T-helper 17 cell (primary cell): ENCODE results near the gene KLRG1. TPM values are rescaled to one million over a fixed set of nuclear protein-coding genes. Genes with fewer than 3 reads are reported as not detected.

Experiments
- total RNA-seq, 4 donors: library from RNA in 2 of 4; stranded (reverse) in 2 of 4; gene quantifications; one replicate each; pipeline ENCODE4 v1.2.3 and lab custom pipeline; 2022 to 2026

The KLRG1 gene
- total RNA-seq, 2 donors from 2014 or later = 9.9 to 22.2 TPM

Other genes starting within 250 kb of the KLRG1 start
- not detected for gene A2ML1, start 166.9 kb upstream of the KLRG1 start, total RNA-seq
- 10 to 100 TPM; 52.7 to 54.1 TPM for gene PHC1, start 75.0 kb upstream of the KLRG1 start, total RNA-seq
- gene M6PR, start 39.9 kb upstream of the KLRG1 start, total RNA-seq = 100 to 1,000 TPM; 185 to 188 TPM
- gene A2M, start 126.4 kb downstream of the KLRG1 start, total RNA-seq = not detected
- gene PZP, start 218.8 kb downstream of the KLRG1 start, total RNA-seq = not detected